GM18951 (cell line): Measurements from ENCODE around the gene ATG14.
"Not testable (repeated sequence)": the region's sequence is repeated elsewhere in the genome, so short reads cannot be mapped to it uniquely, and the experiment has no call there.

ENCODE experiments used
- POLR2A ChIP-seq: IDR thresholded peaks from 4 replicates; pipeline ENCODE4 v1.6.1; 2011; ENCODE audit warnings: mild to moderate bottlenecking; ENCODE audit not compliant: insufficient read length, insufficient read depth; ENCODE audit errors: extremely low read depth
- in situ Hi-C: fragments of 300-500 bp; cut with MboI; formaldehyde crosslinking; loops from one replicate; pipeline ENCODE4 v1.12.0; 2022; ENCODE audit warnings: low sequenced_read_pairs, mixed read lengths, inconsistent platforms; ENCODE audit not compliant: unreplicated experiment

ATG14 gene

GRCh38 chr14:55386037-55386808, 25.4 kb downstream of the ATG14 start:
- in situ Hi-C loops = no loop called here
- TF ChIP-seq POLR2A = no peak

- no peak for TF ChIP-seq POLR2A
- in situ Hi-C loops = no loop called here
Observed at GRCh38 chr14:55384536-55384935, 27.1 kb downstream of the ATG14 start.

GRCh38 chr14:55383541-55384140, 28.0 kb downstream of the ATG14 start:
- no peak for TF ChIP-seq POLR2A
- in situ Hi-C loops = no loop called here

- in situ Hi-C loops = not testable (repeated sequence)
Observed at GRCh38 chr14:55383056-55383466, 28.6 kb downstream of the ATG14 start.

GRCh38 chr14:55382483-55382882, 29.1 kb downstream of the ATG14 start:
- in situ Hi-C loops = no loop called here
- no peak for TF ChIP-seq POLR2A

- in situ Hi-C loops = no loop called here
- TF ChIP-seq POLR2A = no peak
Observed at GRCh38 chr14:55381561-55381960, 30.1 kb downstream of the ATG14 start.

- no peak for TF ChIP-seq POLR2A
- in situ Hi-C loops = no loop called here
Observed at GRCh38 chr14:55381040-55381439, 30.6 kb downstream of the ATG14 start.

- TF ChIP-seq POLR2A = no peak
- in situ Hi-C loops = no loop called here
Observed at GRCh38 chr14:55377236-55377635, 34.4 kb downstream of the ATG14 start.

GRCh38 chr14:55374771-55375170, 36.9 kb downstream of the ATG14 start:
- no peak for TF ChIP-seq POLR2A
- in situ Hi-C loops = no loop called here

- no peak for TF ChIP-seq POLR2A
- in situ Hi-C loops = no loop called here
Observed at GRCh38 chr14:55373784-55374705, 37.6 kb downstream of the ATG14 start.

GRCh38 chr14:55372825-55373224, 38.8 kb downstream of the ATG14 start:
- in situ Hi-C loops = no loop called here
- no peak for TF ChIP-seq POLR2A

- in situ Hi-C loops = no loop called here
- no peak for TF ChIP-seq POLR2A
Observed at GRCh38 chr14:55372423-55372822, 39.2 kb downstream of the ATG14 start.

- in situ Hi-C loops = no loop called here
Observed at GRCh38 chr14:55370883-55371455, 40.7 kb downstream of the ATG14 start.

More at GRCh38 chr14:55370883-55371455, 40.7 kb downstream of the ATG14 start:
- no peak for TF ChIP-seq POLR2A
